ENCODE results near the gene SLC17A1.

SLC17A1 gene

DNA sequence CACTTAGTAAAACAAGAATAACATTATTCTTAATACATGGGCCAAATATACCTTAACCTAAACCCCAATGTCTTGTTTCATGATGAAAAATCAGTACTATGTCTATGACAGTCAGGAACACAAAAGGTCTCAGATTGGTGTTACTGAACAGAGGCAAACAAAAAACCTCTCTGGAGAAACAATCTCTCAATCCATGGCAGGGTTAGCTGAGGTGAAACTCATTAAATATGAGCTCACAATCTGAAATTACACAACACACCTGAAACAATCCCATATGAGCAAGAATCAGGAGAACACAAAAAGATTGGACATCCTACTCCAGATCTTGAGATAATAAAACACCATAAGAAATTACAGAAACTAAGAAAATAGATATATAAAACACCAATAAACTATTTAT is 83.8 kb downstream of the SLC17A1 start:
- Histone ChIP-seq H3K9ac (ENCODE audit: low read length) (no peak overlapping the region), H3K79me2 (ENCODE audit: low read length) (no peaks in the 10 kb centered on the region), H3K4me2 (ENCODE audit: low read length) (no peak overlapping the region), H2AFZ (ENCODE audit: low read depth, low read length) (no peak overlapping the region), H3K4me1 (ENCODE audit: low read length) (peaks cover 10% of the 10 kb centered on the region), H3K27me3 (ENCODE audit: low read depth, low read length) (no peaks in the 10 kb centered on the region), H3K4me3 (ENCODE audit: low read length) (no peak overlapping the region), H4K20me1 (ENCODE audit: insufficient read depth, low read length) (no peaks in the 10 kb centered on the region), H3K9me3 (ENCODE audit: insufficient read depth, low read length) (no peaks in the 10 kb centered on the region), H3K27ac (ENCODE audit: low read length) (no peak overlapping the region), H3K36me3 (replicated peaks; ENCODE audit: low read depth, low read length) (no peaks in the 10 kb centered on the region)
- no peak for TF ChIP-seq EZH2phosphoT487 (IDR thresholded peaks at IDR 0.05; ENCODE audit: low read depth)
- no peak for TF ChIP-seq CTCF (IDR thresholded peaks at IDR 0.05; ENCODE audit: low read depth, low read length)

DNA sequence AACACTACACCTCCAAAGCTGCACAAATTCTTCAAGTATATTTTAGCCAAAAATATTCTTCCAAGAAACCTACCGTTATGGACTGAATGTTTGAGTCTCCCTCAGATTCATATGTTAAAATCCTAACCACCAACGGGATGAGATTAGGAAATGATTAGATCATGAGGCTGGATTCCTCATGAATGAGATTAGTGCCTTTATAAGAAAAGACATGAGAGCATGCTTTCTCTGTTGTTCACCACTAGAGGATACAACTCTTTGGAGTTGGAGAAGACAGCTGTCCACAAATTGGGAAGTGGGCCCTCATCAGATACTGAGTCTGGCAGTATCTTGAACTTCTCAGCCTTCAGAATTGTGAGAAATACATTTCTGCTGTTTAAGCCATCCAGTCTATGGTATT is 84.4 kb downstream of the SLC17A1 start:
- no peak overlapping the region for H3K4me3 ChIP-seq (ENCODE audit: low read length)
- peaks cover 10% of the 10 kb centered on the region for H3K4me1 ChIP-seq (ENCODE audit: low read length)
- H3K9me3 ChIP-seq (ENCODE audit: insufficient read depth, low read length), result no peaks in the 10 kb centered on the region
- H3K36me3 ChIP-seq (replicated peaks; ENCODE audit: low read depth, low read length), result no peaks in the 10 kb centered on the region
- H3K27me3 ChIP-seq (ENCODE audit: low read depth, low read length), result no peaks in the 10 kb centered on the region
- no peaks in the 10 kb centered on the region for H3K79me2 ChIP-seq (ENCODE audit: low read length)
- no peak for TF ChIP-seq CTCF (IDR thresholded peaks at IDR 0.05; ENCODE audit: low read depth, low read length)
- no peak for TF ChIP-seq EZH2phosphoT487 (IDR thresholded peaks at IDR 0.05; ENCODE audit: low read depth)
- no peaks in the 10 kb centered on the region for H4K20me1 ChIP-seq (ENCODE audit: insufficient read depth, low read length)
- H3K9ac ChIP-seq (ENCODE audit: low read length), result no peak overlapping the region
- no peak overlapping the region for H3K27ac ChIP-seq (ENCODE audit: low read length)
- H2AFZ ChIP-seq (ENCODE audit: low read depth, low read length), result no peak overlapping the region
- no peak overlapping the region for H3K4me2 ChIP-seq (ENCODE audit: low read length)

DNA sequence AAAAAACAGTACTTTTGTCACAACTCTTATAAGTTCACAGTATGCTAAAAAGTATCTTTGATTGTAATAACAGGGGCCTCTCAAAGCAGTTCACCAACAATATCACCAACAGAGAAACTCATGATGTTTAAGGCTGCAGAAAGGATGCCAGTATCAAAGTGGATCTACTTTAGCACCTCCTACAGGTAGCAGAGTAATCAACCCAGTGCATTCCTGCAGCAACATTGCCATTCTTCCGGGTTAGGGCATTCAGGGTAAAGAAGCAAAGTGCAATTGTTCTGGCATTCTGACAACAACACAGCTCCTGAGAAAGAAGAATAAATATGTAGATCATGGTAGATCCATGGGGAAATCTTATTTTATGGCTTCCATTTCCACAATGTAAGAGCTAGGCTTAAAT is 84.9 kb downstream of the SLC17A1 start:
- TF ChIP-seq CTCF (IDR thresholded peaks at IDR 0.05; ENCODE audit: low read depth, low read length) (no peak), EZH2phosphoT487 (IDR thresholded peaks at IDR 0.05; ENCODE audit: low read depth) (no peak)
- Histone ChIP-seq H2AFZ (ENCODE audit: low read depth, low read length) (no peak overlapping the region), H3K79me2 (ENCODE audit: low read length) (no peaks in the 10 kb centered on the region), H4K20me1 (ENCODE audit: insufficient read depth, low read length) (no peaks in the 10 kb centered on the region), H3K27ac (ENCODE audit: low read length) (no peak overlapping the region), H3K4me2 (ENCODE audit: low read length) (no peak overlapping the region), H3K27me3 (ENCODE audit: low read depth, low read length) (no peaks in the 10 kb centered on the region), H3K4me3 (ENCODE audit: low read length) (no peak overlapping the region), H3K9ac (ENCODE audit: low read length) (no peak overlapping the region), H3K9me3 (ENCODE audit: insufficient read depth, low read length) (no peaks in the 10 kb centered on the region), H3K4me1 (ENCODE audit: low read length) (peaks cover 10% of the 10 kb centered on the region), H3K36me3 (replicated peaks; ENCODE audit: low read depth, low read length) (no peaks in the 10 kb centered on the region)

DNA sequence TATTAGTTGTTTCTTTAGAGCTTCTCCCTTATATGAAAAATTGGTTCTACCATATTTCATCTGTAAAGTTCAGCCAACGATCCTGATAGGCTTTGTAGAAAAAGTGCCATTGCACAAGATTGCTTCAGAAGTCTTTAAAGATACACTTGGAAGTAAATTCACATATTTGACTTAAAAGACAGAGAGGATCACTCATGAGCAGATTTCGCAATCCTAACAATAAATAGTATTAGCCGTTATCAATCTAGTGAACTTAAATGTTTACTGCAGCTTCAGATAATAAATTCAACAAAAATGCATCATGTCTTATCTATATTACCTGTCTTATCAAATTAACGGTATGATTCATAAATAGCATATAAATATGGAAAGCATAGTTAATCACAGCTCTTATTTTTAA is 86.0 kb downstream of the SLC17A1 start:
- Histone ChIP-seq H3K4me1 (ENCODE audit: low read length) (peaks cover 10% of the 10 kb centered on the region), H4K20me1 (ENCODE audit: insufficient read depth, low read length) (no peaks in the 10 kb centered on the region), H3K9ac (ENCODE audit: low read length) (no peak overlapping the region), H3K9me3 (ENCODE audit: insufficient read depth, low read length) (no peaks in the 10 kb centered on the region), H2AFZ (ENCODE audit: low read depth, low read length) (no peak overlapping the region), H3K27me3 (ENCODE audit: low read depth, low read length) (no peaks in the 10 kb centered on the region), H3K79me2 (ENCODE audit: low read length) (no peaks in the 10 kb centered on the region), H3K4me3 (ENCODE audit: low read length) (no peak overlapping the region), H3K4me2 (ENCODE audit: low read length) (no peak overlapping the region), H3K36me3 (replicated peaks; ENCODE audit: low read depth, low read length) (no peaks in the 10 kb centered on the region), H3K27ac (ENCODE audit: low read length) (no peak overlapping the region)
- no peak for TF ChIP-seq CTCF (IDR thresholded peaks at IDR 0.05; ENCODE audit: low read depth, low read length)
